ENCODE measurements around the gene MMD2. TPM values are rescaled to one million over a fixed set of nuclear protein-coding genes. Genes with fewer than 3 reads are reported as not detected.

MMD2 gene
- total RNA-seq, 4 donors from 2014 or later, result 0.63 TPM; not detected in 3

GRCh38 chr7:4957847-4958476 is 1.0 kb downstream of the MMD2 start:
- WGBS, 2 donors, result 26 to 27% methylated on average over 12 to 13 of the region's 13 CpGs
- TF ChIP-seq CTCF (IDR thresholded peaks at IDR 0.05), result no peak
- TF ChIP-seq EP300 (IDR thresholded peaks at IDR 0.05), result no peak
- TF ChIP-seq POLR2A (IDR thresholded peaks at IDR 0.05), result no peak
- DNase-seq (ENCODE audit: low spot score in 2 of 2), result no peak
- Histone ChIP-seq H3K4me3 (peak overlapping the region in 3 of 4 donors; percentile 43 to 66 (median 45)), H3K27me3 (peaks cover 0 to 48% of the 10 kb centered on the region in 2 donors), H3K27ac (peak overlapping the region in 1 of 4 donors; percentile 79), H3K36me3 (no peaks in the 10 kb centered on the region), H3K4me1 (peaks cover 0 to 19% (median 0%) of the 10 kb centered on the region in 4 donors), H3K9me3 (no peaks in the 10 kb centered on the region)

- no peak for DNase-seq (ENCODE audit: low spot score in 2 of 2)
- H3K27ac ChIP-seq, result no peak overlapping the region
- WGBS, 2 donors, result 46 to 60% methylated on average over 11 of the region's 11 CpGs
- TF ChIP-seq EP300 (IDR thresholded peaks at IDR 0.05), result no peak
- TF ChIP-seq POLR2A (IDR thresholded peaks at IDR 0.05), result no peak
- TF ChIP-seq CTCF (IDR thresholded peaks at IDR 0.05), result no peak
- peaks cover 0 to 6% of the 10 kb centered on the region in 2 donors for H3K27me3 ChIP-seq
- no peak overlapping the region for H3K4me3 ChIP-seq
- H3K4me1 ChIP-seq, result no peaks in the 10 kb centered on the region
- no peaks in the 10 kb centered on the region for H3K36me3 ChIP-seq
- H3K9me3 ChIP-seq, result peaks cover 0 to 11% (median 0%) of the 10 kb centered on the region in 4 donors
These were observed 6.9 kb downstream of the MMD2 start for GRCh38 chr7:4951903-4952636.

GRCh38 chr7:4951304-4951703 is 7.7 kb downstream of the MMD2 start:
- H3K4me3 ChIP-seq, result no peak overlapping the region
- no peaks in the 10 kb centered on the region for H3K36me3 ChIP-seq
- WGBS, 2 donors, result 62 to 81% methylated on average over 5 of the region's 5 CpGs
- DNase-seq (ENCODE audit: low spot score in 2 of 2), result no peak
- H3K4me1 ChIP-seq, result no peaks in the 10 kb centered on the region
- TF ChIP-seq CTCF (IDR thresholded peaks at IDR 0.05) (no peak), EP300 (IDR thresholded peaks at IDR 0.05) (no peak), POLR2A (IDR thresholded peaks at IDR 0.05) (no peak)
- H3K9me3 ChIP-seq, result peaks cover 0 to 11% (median 0%) of the 10 kb centered on the region in 4 donors
- H3K27ac ChIP-seq, result no peak overlapping the region
- H3K27me3 ChIP-seq, result no peaks in the 10 kb centered on the region

- H3K27ac ChIP-seq, result no peak overlapping the region
- WGBS, 2 donors, result 92 to 94% methylated on average over 7 of the region's 7 CpGs
- no peak for TF ChIP-seq EP300 (IDR thresholded peaks at IDR 0.05)
- TF ChIP-seq POLR2A (IDR thresholded peaks at IDR 0.05), result no peak
- no peak for TF ChIP-seq CTCF (IDR thresholded peaks at IDR 0.05)
- H3K36me3 ChIP-seq, result no peaks in the 10 kb centered on the region
- no peak for DNase-seq (ENCODE audit: low spot score in 2 of 2)
- no peaks in the 10 kb centered on the region for H3K4me1 ChIP-seq
- H3K4me3 ChIP-seq, result no peak overlapping the region
- H3K27me3 ChIP-seq, result no peaks in the 10 kb centered on the region
- peaks cover 0 to 11% (median 0%) of the 10 kb centered on the region in 4 donors for H3K9me3 ChIP-seq
These were observed 10.6 kb downstream of the MMD2 start for GRCh38 chr7:4948402-4948801.

GRCh38 chr7:4945949-4946348 is 13.0 kb downstream of the MMD2 start:
- WGBS, 2 donors, result 92 to 94% methylated on average over 26 of the region's 26 CpGs
- Histone ChIP-seq H3K9me3 (peaks cover 0 to 11% (median 0%) of the 10 kb centered on the region in 4 donors), H3K4me1 (peaks cover 0 to 2% (median 0%) of the 10 kb centered on the region in 4 donors), H3K27ac (no peak overlapping the region), H3K36me3 (no peaks in the 10 kb centered on the region), H3K4me3 (no peak overlapping the region), H3K27me3 (no peaks in the 10 kb centered on the region)
- no peak for DNase-seq (ENCODE audit: low spot score in 2 of 2)
- no peak for TF ChIP-seq CTCF (IDR thresholded peaks at IDR 0.05)
- TF ChIP-seq POLR2A (IDR thresholded peaks at IDR 0.05), result no peak
- no peak for TF ChIP-seq EP300 (IDR thresholded peaks at IDR 0.05)

Data from tibial nerve (tissue), 4 donors.